ENCODE results near the gene MPV17L.
"Not testable (repeated sequence)": the region's sequence is repeated elsewhere in the genome, so short reads cannot be mapped to it uniquely, and the experiment has no call there.

DNA sequence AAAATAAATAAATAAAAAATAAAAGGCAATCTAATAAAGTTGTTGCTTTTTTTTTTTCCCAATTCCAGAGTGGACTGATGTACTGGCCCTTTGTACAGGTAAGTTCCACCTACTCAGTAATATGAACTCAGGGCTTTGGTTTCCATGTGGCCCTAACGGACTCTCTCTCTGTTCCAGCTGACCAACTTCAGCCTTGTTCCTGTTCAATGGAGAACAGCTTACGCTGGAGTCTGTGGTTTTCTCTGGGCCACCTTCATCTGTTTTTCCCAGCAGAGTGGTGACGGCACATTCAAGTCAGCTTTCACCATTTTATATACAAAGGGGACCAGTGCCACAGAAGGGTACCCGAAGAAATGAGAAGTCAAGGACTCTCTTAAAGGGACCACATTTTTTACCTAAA is 12.2 kb downstream of the MPV17L start:
- TF ChIP-seq, protein P1, sequence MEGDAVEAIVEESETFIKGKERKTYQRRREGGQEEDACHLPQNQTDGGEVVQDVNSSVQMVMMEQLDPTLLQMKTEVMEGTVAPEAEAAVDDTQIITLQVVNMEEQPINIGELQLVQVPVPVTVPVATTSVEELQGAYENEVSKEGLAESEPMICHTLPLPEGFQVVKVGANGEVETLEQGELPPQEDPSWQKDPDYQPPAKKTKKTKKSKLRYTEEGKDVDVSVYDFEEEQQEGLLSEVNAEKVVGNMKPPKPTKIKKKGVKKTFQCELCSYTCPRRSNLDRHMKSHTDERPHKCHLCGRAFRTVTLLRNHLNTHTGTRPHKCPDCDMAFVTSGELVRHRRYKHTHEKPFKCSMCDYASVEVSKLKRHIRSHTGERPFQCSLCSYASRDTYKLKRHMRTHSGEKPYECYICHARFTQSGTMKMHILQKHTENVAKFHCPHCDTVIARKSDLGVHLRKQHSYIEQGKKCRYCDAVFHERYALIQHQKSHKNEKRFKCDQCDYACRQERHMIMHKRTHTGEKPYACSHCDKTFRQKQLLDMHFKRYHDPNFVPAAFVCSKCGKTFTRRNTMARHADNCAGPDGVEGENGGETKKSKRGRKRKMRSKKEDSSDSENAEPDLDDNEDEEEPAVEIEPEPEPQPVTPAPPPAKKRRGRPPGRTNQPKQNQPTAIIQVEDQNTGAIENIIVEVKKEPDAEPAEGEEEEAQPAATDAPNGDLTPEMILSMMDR (IDR thresholded peaks at IDR 0.05): not testable (repeated sequence)
- not testable (repeated sequence) for TF ChIP-seq POLR2AphosphoS5 (IDR thresholded peaks at IDR 0.05; ENCODE audit: insufficient read depth in 1 of 2, low read depth in 1 of 2)

Data from vagina (tissue), 2 donors.